Panc1 (cell line): ENCODE data around the gene PWWP3B.

Experiments
- POLR2AphosphoS5 ChIP-seq: IDR thresholded peaks from 2 replicates; pipeline ENCODE4 v1.6.1; 2012; ENCODE audit warnings: mild to moderate bottlenecking, low read depth, low read length, moderate library complexity
- TCF7L2 ChIP-seq: IDR thresholded peaks from 2 replicates; pipeline ENCODE4 v1.6.1; 2011; ENCODE audit warnings: mild to moderate bottlenecking, low read depth, low read length, inconsistent platforms
- TF ChIP-seq, protein P1 (sequence below): fragments of 450-650 bp; IDR thresholded peaks from 2 replicates; pipeline ENCODE4 v1.5.1; 2017; ENCODE audit warnings: mild to moderate bottlenecking
- TF ChIP-seq, protein P2 (sequence below), 2 experiments: IDR thresholded peaks; 2 replicates each; pipeline ENCODE4 v1.6.1; 2011 to 2012; ENCODE audit warnings: low read depth in 2 of 2, control low read depth in 1 of 2, low read length in 1 of 2, mild to moderate bottlenecking in 1 of 2, moderate library complexity in 1 of 2; ENCODE audit not compliant: insufficient read depth in 1 of 2

- TF ChIP-seq, protein P1, sequence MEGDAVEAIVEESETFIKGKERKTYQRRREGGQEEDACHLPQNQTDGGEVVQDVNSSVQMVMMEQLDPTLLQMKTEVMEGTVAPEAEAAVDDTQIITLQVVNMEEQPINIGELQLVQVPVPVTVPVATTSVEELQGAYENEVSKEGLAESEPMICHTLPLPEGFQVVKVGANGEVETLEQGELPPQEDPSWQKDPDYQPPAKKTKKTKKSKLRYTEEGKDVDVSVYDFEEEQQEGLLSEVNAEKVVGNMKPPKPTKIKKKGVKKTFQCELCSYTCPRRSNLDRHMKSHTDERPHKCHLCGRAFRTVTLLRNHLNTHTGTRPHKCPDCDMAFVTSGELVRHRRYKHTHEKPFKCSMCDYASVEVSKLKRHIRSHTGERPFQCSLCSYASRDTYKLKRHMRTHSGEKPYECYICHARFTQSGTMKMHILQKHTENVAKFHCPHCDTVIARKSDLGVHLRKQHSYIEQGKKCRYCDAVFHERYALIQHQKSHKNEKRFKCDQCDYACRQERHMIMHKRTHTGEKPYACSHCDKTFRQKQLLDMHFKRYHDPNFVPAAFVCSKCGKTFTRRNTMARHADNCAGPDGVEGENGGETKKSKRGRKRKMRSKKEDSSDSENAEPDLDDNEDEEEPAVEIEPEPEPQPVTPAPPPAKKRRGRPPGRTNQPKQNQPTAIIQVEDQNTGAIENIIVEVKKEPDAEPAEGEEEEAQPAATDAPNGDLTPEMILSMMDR, result no peak
- TF ChIP-seq, protein P2, sequence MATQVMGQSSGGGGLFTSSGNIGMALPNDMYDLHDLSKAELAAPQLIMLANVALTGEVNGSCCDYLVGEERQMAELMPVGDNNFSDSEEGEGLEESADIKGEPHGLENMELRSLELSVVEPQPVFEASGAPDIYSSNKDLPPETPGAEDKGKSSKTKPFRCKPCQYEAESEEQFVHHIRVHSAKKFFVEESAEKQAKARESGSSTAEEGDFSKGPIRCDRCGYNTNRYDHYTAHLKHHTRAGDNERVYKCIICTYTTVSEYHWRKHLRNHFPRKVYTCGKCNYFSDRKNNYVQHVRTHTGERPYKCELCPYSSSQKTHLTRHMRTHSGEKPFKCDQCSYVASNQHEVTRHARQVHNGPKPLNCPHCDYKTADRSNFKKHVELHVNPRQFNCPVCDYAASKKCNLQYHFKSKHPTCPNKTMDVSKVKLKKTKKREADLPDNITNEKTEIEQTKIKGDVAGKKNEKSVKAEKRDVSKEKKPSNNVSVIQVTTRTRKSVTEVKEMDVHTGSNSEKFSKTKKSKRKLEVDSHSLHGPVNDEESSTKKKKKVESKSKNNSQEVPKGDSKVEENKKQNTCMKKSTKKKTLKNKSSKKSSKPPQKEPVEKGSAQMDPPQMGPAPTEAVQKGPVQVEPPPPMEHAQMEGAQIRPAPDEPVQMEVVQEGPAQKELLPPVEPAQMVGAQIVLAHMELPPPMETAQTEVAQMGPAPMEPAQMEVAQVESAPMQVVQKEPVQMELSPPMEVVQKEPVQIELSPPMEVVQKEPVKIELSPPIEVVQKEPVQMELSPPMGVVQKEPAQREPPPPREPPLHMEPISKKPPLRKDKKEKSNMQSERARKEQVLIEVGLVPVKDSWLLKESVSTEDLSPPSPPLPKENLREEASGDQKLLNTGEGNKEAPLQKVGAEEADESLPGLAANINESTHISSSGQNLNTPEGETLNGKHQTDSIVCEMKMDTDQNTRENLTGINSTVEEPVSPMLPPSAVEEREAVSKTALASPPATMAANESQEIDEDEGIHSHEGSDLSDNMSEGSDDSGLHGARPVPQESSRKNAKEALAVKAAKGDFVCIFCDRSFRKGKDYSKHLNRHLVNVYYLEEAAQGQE (IDR thresholded peaks at IDR 0.05; ENCODE audit: insufficient read depth in 1 of 2, low read depth in 2 of 2, low read length in 1 of 2), result no peak
- TF ChIP-seq POLR2AphosphoS5, result no peak
- TF ChIP-seq TCF7L2, result no peak
These were observed 40.0 kb downstream of the PWWP3B start for GRCh38 chrX:106208154-106208553.
